GM19099 (cell line): Measurements from ENCODE around the gene TPCN1.

ENCODE experiments used
- POLR2A ChIP-seq: IDR thresholded peaks from 3 replicates; pipeline ENCODE4 v1.6.1; 2011; ENCODE audit warnings: low read depth; ENCODE audit not compliant: insufficient read length; ENCODE audit errors: extremely low read depth

The TPCN1 gene

GRCh38 chr12:113249546-113249945, 28.3 kb downstream of the TPCN1 start:
- TF ChIP-seq POLR2A: no peak

GRCh38 chr12:113250045-113250444, 28.8 kb downstream of the TPCN1 start:
- TF ChIP-seq POLR2A: no peak

GRCh38 chr12:113251404-113252070, 30.3 kb downstream of the TPCN1 start:
- no peak for TF ChIP-seq POLR2A

- TF ChIP-seq POLR2A: no peak
Measured at GRCh38 chr12:113252494-113252893, 31.2 kb downstream of the TPCN1 start.

GRCh38 chr12:113253532-113254285, 32.4 kb downstream of the TPCN1 start:
- TF ChIP-seq POLR2A: no peak

GRCh38 chr12:113254298-113254697, 33.0 kb downstream of the TPCN1 start:
- no peak for TF ChIP-seq POLR2A

GRCh38 chr12:113257564-113257963, 36.3 kb downstream of the TPCN1 start:
- TF ChIP-seq POLR2A: no peak

GRCh38 chr12:113260127-113260526, 38.9 kb downstream of the TPCN1 start:
- no peak for TF ChIP-seq POLR2A

GRCh38 chr12:113260636-113261300, 39.5 kb downstream of the TPCN1 start:
- no peak for TF ChIP-seq POLR2A

GRCh38 chr12:113261847-113262470, 40.7 kb downstream of the TPCN1 start:
- no peak for TF ChIP-seq POLR2A

GRCh38 chr12:113262710-113263109, 41.4 kb downstream of the TPCN1 start:
- TF ChIP-seq POLR2A: no peak

GRCh38 chr12:113263431-113263963, 42.2 kb downstream of the TPCN1 start:
- no peak for TF ChIP-seq POLR2A

- TF ChIP-seq POLR2A: no peak
Measured at GRCh38 chr12:113266106-113266895, 45.0 kb downstream of the TPCN1 start.

- no peak for TF ChIP-seq POLR2A
Measured at GRCh38 chr12:113267621-113268020, 46.4 kb downstream of the TPCN1 start.

GRCh38 chr12:113268136-113268535, 46.9 kb downstream of the TPCN1 start:
- TF ChIP-seq POLR2A: no peak

GRCh38 chr12:113268621-113269020, 47.4 kb downstream of the TPCN1 start:
- TF ChIP-seq POLR2A: no peak
